GM15510 (cell line): ENCODE results near the gene LRRC8C.

ENCODE experiments used
- POLR2A ChIP-seq: IDR thresholded peaks from 3 replicates; pipeline ENCODE4 v1.6.1; 2011; ENCODE audit warnings: borderline replicate concordance; ENCODE audit not compliant: insufficient read length; ENCODE audit errors: extremely low read depth

Gene LRRC8C

GRCh38 chr1:89711140-89711778 lies 78.3 kb downstream of the LRRC8C start:
- no peak for TF ChIP-seq POLR2A

- no peak for TF ChIP-seq POLR2A
Measured at GRCh38 chr1:89712420-89712819, 79.5 kb downstream of the LRRC8C start.

- TF ChIP-seq POLR2A = no peak
Measured at GRCh38 chr1:89715677-89716076, 82.8 kb downstream of the LRRC8C start.

- no peak for TF ChIP-seq POLR2A
Measured at GRCh38 chr1:89719502-89720306, 86.8 kb downstream of the LRRC8C start.

- TF ChIP-seq POLR2A = no peak
Measured at GRCh38 chr1:89720839-89721238, 87.9 kb downstream of the LRRC8C start.

GRCh38 chr1:89721351-89721750 lies 88.4 kb downstream of the LRRC8C start:
- TF ChIP-seq POLR2A = no peak

- TF ChIP-seq POLR2A = no peak
Measured at GRCh38 chr1:89723144-89723543, 90.2 kb downstream of the LRRC8C start.

GRCh38 chr1:89723863-89724262 lies 90.9 kb downstream of the LRRC8C start:
- TF ChIP-seq POLR2A = no peak

- no peak for TF ChIP-seq POLR2A
Measured at GRCh38 chr1:89724369-89725010, 91.6 kb downstream of the LRRC8C start.

- TF ChIP-seq POLR2A = no peak
Measured at GRCh38 chr1:89725011-89725370, 92.1 kb downstream of the LRRC8C start.

- TF ChIP-seq POLR2A = no peak
Measured at GRCh38 chr1:89725631-89726030, 92.7 kb downstream of the LRRC8C start.

- TF ChIP-seq POLR2A = no peak
Measured at GRCh38 chr1:89727517-89728312, 94.8 kb downstream of the LRRC8C start.

GRCh38 chr1:89728381-89728780 lies 95.5 kb downstream of the LRRC8C start:
- TF ChIP-seq POLR2A = no peak

- TF ChIP-seq POLR2A = no peak
Measured at GRCh38 chr1:89732206-89732605, 99.3 kb downstream of the LRRC8C start.
